Stimulated activated CD8-positive, alpha-beta memory T cell treated with anti-CD3 and anti-CD28 coated beads, Interleukin-7, amount 100 ng/mL, for 1 hour (primary cell): ENCODE results near the gene OVOL2.
"Not testable (repeated sequence)": the region's sequence is repeated elsewhere in the genome, so short reads cannot be mapped to it uniquely, and the experiment has no call there.

Source experiments
- DNase-seq, 2 donors: peaks; one replicate each; pipeline ENCODE4 v3.0.0-alpha.2; 2020; ENCODE audit warnings: low read depth in 2 of 2

Gene OVOL2

DNA sequence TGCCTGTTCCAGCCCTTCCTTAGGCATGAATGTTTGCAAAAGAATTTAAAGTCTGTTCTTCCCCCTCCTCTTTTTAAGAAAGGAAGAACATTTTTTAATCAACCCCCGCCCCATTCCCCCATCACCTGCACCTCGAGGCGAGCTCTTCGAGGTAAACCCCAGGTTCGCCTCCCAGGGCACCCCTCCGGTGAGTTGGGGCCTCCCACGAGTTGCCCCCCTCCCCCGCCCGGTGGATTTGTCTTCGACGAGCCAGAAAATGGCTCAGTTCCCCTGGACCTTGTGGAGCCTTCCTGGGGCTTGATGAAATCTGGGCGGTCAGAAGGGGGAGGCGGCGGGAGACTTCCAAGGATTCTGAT lies 256 bp upstream of the OVOL2 start:
- no peak for DNase-seq

DNA sequence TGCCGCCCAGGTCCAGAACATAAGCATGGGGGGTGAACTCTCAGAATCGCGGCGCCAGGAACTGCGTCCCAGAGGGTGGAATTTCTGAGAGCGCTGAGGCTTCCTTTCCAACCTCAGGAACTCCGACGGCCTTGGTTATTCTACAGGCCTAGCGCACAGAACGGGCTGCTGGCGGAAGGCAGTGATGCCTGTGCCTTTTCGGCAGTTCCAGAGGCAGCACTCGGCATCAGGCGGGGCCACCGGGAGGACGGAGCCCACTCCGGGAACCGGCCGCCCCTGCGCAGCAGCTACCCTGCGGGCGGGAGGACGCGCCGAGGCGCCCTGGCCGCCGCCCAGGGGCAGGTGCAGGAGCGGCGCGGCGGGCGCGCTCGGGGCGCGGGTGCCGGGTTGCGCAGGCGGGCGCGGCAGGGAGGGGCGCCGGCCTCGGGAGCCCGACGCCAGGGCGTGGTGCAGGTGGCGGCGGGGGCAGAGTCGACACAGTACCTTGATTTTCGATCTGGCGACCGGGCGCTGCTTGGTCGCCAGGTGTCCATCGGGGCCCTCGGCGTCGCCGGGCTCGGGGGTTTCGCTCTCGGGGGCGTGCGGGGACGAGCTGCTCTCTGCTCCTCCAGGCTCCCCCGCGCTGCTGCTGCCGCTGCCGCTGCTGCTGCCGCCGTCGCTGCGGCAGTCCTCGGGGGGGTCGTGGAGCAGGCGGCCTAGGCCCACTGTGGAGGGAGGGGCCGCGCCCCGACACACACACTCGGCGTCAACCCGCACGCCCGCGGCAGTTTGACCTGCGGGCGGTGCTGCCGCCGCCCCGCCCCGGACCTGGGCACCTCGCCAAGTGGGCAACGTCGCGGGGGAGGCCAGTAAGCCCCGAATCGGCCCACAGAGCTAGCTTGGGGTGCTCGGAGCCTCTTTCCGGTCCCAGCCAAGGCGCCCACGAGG lies 1.3 kb downstream of the OVOL2 start:
- DNase-seq, result no peak

DNA sequence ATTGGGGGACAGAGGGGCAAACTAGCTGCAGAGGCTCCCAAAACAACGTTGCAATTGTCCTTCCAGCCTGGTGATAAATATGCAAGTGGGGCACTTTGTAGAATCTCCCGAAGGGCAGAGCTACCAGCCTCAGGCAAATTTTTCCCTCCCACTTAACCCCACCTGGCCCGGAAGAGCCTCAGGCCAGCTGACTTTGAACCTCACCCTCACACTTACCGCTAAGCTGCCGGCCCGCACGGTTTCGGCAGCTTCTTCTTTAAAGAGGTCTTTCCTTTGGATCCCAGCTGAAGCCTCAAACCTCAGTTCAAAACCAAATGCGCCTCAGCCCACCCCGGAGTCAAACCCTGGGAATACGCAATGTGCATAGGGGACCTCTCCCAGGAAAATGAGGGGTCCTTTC lies 2.5 kb downstream of the OVOL2 start:
- no peak for DNase-seq

DNA sequence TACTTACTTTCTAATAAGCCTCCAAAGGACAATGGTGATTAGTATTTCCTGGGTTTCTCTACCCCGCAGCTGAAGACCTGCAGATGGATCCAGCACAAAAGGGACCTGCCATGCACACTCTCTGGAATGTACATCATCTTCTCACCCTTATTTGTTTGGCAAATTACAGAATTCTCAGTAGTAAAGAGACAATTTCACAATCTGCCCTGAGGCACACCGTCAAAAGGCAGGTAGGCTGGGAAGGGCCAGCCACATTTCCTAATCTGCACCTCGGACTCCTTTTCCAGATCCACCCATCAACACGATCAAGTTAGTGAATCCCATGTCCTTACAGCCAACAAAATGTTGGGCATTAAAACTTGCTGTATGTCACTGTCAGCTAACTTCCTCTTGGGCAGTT lies 4.9 kb downstream of the OVOL2 start:
- DNase-seq, result no peak

DNA sequence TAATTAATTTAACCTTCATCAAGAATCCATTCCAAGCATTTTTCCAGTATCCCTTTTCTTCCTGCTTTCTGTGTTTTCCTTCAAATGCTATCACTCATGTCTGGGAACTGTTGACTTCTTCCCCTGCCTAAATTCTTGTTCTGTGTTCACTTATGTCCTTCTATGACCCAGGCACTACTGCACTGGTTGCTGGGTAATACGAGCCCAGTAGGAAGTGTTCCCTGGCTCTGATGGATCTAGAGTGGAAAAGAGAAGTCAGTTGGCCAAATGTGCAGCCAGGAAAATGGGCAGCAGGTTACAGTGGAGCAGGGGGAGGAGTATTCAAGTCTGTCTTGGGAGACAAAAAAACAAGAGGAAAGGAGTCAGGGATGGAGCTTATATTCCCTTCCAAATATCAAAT lies 7.1 kb downstream of the OVOL2 start:
- DNase-seq, result no peak

DNA sequence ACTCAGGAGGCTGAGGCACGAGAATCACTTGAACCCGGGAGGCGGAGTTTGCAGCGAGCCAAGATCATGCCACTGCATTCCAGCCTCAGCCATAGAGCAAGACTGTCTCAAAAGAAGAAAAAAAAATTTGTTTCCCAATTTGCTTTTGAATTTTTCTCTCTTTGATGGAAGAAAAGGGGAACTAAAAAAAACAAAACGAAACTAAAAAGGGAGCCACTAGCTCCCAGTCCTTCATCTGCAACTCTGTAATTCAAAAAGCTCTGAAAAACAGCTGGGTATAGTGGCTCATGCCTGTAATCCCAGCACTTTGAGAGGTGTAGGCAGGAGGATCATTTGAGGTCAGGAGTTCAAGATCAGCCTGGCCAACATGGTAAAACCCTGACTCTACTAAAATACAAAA lies 9.5 kb downstream of the OVOL2 start:
- DNase-seq, result no peak

DNA sequence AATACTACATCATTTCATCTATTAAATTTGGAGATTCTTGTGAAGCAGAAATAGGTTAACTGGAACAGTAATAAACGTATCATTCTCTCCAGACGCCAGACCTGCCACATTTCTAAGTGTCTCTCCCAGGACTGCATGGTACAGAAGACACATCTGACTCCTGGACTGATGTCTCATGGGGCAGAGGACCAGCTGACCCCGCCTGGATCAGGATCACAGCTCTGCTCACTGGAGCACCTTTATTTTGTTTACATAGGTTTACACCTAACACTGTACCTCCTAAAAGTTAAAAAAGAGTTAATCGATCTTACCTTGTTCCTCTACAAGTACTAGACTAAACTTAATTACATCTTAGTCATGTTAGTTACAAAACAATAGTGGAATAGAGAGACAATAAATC lies 11.2 kb downstream of the OVOL2 start:
- no peak for DNase-seq

DNA sequence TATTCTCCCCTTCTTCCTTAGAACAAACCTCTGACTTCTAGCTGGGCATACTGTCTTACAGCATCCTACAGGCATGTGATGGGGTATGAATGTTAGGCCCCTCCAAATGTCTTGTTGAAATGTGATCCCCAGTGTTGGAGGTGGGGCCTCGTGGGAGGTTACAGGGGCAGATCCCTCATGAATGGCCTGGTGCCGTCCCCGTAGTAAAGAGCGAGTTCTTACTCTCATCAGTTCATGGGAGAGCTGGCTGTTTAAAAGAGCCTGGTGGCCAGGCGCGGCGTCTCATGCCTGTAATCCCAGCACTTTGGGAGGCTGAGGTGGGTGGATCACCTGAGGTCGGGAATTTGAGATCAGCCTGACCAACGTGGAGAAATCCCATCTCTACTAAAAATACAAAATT lies 15.5 kb downstream of the OVOL2 start:
- DNase-seq, result no peak

DNA sequence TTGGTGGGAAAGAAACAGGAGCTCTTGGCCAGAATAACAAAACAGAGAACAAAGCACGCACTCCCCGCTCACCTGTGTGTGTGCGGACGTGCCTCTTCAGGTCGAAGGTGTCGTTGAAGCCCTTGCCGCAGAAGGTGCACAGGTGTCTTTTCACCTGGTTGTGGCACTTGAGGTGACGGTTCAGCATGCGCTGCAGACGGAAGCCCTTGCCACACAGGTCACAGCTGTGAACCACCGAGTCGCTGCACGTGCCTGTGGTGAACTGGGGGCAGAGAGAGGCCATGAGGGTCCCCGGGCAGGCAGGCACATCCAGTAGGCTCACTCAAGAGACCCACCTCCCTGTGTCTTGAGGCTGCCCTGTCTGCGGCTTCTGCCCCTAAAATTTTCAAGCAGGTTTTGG lies 16.3 kb downstream of the OVOL2 start:
- no peak for DNase-seq

DNA sequence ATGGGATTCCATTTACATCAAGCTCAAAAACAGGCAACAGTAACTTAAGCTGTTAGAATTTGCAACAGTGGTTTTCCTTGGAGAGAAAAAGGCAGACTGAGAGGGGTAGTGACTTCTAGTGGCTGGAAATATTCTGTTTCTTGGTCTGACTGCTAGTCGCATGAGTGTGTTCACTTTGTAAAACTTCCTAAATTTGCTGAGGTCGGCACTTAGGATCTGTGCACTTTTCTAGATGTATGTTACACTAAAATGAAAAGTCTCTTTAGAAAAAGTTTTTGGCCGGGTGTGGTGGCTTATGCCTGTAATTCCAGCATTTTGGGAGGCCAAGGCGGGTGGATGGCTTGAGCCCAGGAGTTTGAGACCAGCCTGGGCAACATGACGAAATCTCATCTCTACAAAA lies 18.7 kb downstream of the OVOL2 start:
- DNase-seq, result no peak

DNA sequence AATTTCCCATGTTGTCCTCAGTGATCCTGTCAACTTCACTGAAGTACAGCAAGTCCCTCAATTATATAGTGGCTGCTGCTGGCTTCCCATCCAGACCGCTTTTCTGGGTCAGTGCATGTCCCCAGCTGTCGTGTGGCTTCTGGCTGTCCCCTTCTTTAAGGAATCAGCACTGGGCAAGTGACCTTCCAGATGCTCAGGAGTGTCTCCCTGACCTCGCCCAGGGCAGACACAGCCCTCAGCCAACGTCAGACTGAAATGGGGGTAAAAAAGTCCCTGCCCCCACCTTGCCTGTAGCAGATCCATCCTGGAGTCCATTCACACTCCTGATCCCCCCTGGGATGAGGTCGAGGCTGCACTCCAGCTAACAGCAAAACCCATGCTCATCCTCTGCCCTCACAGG lies 23.7 kb downstream of the OVOL2 start:
- DNase-seq, result no peak

DNA sequence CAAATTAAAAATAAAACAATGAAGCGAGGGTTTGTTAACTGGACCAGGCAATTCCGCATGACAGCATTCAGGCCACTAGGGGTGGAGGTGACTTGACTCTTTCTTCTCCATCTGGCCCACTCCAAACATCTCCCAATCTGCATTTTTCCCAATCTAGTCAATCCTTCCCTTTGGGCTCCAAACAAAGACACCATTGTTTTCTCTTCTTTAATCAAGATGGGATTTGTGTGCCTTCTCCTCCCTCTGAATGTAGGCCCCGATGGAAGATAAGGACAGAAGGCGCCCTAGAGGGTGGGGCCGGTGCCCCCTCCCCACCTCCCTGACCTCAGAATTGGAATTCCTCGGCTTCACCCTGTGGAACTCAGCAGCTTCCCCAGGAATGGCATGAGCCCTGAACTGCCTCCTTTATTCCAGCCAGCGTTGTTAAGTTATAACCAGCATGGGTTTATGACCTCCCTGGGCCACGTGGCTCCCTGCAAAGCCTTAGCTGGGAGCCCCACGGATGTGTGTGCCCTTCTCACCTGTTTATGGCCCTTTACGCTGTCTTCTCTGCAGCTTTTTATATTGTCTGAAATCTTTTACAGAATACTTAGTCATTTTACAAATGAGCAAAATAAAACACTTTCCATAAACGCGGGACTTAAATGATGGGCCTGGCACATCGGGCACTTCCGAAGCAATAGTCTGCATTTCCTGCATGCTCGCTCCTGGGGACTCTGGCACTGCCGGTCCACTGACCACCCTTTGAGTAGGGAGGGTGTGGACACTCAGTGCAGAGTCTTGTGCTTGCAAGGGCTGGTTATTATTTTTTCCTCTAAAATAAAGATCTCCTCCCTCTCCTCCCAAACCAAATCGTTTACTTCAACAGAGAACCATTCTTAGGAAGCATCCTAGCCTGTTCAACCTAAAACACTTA lies 24.5 kb downstream of the OVOL2 start:
- no peak for DNase-seq

DNA sequence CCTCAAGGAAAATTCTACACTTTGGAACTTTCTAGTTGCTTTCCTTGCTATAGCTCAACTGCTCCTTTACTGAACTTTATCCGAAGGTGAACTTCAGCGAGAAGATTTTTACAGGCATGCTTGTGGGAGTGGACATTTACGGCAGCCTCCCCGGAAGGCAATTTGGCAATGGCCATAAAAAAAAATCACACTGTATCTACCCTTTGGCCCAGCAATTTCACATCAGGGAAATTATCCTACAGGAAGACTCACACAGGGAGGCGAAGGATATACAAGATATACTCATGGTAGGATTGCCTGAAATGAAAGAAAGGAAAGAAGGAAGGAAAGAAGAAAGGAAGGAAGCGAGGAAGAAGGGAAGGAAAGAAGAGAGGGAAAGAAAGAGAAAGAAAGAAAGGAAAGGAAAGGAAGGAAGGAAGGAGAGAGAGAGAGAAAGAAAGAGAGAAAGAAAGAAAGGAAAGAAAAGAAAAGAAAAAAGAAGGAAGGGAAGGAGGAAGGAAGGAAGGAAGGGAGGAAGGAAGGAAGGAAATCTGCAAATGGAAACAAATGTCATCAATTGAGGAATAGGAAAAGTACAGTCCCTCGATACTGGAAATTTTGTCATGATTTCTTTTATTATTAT lies 25.7 kb downstream of the OVOL2 start:
- DNase-seq, result no peak

DNA sequence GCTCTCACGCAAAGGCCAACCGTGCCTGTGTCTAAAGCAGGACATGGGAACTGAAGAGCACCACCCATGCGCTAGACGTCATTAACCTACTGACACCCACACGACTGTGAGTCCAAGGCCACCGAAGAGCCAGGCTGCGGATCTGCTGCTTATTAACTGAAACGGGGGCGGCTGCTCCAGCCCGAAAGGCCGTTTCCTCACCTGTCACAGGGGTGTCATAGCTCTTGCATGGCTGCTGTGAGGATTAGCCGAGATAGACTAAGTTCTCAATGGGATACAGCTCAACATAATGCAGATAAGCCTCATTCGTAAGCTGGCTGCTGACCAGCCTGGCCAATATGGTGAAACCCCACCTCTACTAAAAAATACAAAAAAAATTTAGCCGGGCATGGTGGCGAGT lies 26.7 kb downstream of the OVOL2 start:
- no peak for DNase-seq

DNA sequence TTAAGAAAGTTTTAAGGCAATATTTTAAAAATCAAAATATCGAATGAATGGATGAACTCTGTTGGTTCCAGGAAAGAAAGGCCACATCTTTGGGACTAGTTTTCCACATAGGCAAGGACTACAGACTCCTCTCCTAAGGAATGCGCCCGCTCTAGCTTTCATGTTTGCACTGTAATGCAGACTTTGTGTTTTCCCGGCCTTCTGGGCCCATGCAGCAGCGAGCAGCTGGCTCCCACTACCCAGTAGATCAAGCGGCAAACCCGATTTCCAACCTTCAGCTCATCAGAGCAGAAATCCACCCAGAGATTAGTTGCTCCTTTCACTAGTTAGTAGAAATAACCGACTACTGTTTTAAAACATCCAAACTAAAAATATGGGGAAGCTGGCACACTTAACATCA lies 27.7 kb downstream of the OVOL2 start:
- DNase-seq, result no peak

DNA sequence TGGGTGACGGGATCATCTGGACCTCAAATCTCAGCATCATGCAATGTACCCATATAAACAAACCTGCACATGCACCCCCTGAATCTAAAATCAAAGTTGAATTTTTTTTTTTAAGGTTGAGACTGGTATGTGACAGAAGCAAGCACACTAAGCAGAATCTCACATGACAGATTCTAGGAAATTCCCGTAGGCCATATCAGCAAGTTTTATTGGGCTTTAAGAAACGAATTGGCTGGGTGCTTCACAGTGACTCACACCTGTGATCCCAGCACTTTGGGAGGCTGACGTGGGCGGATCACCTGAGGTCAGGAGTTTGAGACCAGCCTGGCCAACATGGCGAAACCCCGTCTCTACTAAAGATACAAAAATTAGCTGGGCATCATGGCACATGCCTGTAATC lies 30.7 kb downstream of the OVOL2 start:
- not testable (repeated sequence) for DNase-seq

DNA sequence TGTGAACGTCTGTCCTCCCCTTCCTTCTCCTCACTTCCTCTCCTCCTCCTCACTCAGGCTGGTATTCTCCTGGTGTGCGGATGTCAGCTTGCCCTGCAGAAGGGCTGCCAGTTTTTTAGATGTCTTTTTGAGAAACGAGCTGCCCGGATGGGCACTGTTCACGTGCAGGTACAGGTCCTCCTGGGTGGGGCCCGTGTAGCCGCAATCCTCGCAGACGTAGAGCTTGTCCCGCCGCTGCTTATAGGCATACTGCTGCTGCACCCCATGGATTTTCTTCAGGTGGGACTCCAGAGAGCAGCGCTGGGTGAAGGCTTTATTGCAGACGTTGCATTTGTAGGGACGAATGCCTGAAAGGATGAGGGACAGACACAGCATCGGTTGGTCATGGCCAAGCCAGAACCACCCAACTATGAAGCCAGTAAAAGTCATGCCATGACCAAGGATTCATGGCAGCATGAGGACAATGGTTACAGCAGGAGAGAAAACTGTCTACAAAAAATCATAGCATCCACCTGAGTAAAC lies 33.0 kb downstream of the OVOL2 start:
- no peak for DNase-seq

DNA sequence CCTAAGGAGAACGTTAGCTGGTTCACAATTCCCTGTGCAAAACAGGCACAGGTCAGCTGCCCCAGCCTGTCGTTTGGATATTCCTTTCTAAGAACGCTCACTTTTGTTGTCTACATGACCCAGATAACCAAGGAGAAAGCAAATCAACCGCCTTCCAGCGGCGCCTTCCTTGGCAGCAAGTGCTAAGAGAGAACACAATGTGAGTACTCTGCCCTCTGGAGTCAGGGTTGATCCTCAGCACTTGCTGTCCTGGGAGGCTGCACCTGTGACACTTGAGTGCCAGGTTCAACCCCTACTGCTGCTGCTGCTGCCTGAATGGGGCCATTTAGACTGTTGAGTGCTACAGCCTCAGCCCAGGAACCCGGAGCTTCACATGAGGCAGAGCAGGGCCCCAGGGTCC lies 36.8 kb downstream of the OVOL2 start:
- no peak for DNase-seq

DNA sequence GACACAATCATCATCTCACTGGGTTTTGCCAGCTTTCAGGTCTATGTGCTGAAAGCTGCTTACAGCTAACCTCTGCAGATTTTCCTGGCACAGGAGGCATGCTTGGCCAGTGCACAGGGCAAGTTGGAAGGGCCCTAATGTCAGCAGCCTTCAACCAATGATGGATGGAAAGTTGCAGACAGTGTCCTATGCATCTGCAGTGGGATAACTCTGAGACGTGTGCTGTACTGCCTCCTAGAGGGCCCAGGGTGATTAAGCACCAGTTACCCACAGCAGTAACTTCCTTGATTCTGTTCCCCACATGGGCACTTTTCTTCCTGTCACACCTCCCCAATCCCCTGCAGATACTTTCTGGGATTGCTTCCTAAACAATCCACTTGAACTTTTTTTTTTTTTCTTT lies 38.6 kb downstream of the OVOL2 start:
- no peak for DNase-seq

DNA sequence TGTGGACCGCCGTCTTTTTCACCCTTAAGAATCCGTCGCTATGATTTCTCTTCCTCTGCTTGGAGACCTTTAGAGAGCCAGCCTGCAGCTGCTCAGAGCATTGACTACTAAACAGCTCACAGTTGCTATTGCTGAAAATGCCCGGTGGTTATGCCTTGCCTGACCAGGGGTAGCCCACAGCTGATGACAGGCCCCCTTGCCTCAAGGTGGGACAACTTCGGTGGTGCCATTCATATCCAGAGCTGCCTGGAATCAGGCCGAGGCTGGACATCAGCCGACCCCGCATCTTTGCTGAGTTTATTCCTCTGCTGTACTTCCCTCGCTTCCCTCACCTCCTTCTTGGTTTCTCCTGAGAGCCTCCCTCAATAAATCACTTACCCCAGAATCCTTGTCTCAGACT lies 39.6 kb downstream of the OVOL2 start:
- no peak for DNase-seq

DNA sequence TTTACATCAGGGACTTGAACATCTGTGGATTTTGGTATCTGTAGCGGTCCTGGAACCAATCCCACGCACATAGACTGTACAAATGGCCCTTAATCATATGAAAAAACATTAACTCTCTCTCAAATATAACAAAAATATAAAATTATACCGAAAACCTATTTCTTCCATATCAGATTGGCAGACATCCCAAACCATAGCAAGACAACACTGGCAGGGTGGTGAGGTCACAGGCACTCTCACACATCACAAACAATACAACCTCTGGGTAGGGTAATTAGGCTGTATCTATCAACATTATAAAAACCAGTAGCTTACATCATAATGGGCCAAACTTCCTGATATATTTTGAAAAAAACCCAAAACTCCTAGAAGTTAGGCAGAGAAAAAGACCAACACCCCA lies 40.9 kb downstream of the OVOL2 start:
- no peak for DNase-seq

DNA sequence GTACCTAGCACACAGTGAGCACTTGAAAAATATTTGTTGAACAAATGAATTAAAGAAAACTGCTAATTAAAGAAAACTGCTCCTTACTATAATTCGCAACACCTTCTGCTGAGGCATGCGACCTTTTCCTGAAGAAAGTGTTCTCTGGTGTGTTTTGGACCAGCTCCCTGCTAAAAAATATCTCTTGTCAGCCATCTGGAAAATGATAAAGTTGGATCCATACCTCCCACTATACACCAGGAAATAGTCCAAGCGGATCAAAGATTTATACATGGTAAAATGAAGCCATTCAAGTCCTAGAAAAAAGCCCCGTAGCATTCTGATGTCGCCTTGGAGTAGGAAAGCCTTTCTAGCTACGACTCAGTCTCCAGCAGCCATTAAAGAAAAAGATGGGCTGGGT lies 43.3 kb downstream of the OVOL2 start:
- no peak for DNase-seq
